HG03039 (cell line): ENCODE results near the gene SHISA4.
"Not testable (repeated sequence)": the region's sequence is repeated elsewhere in the genome, so short reads cannot be mapped to it uniquely, and the experiment has no call there.

Source experiments
- ATAC-seq: cut with Tn5 transposase; IDR thresholded peaks from one replicate; pipeline ENCODE4 v1.9.1; 2021; ENCODE audit warnings: mild to moderate bottlenecking, moderate library complexity; ENCODE audit not compliant: unreplicated experiment

Gene SHISA4

GRCh38 chr1:201925301-201925567 is 36.5 kb downstream of the SHISA4 start:
- no peak for ATAC-seq

GRCh38 chr1:201925981-201926645 is 37.4 kb downstream of the SHISA4 start:
- ATAC-seq: no peak

GRCh38 chr1:201928266-201928665 is 39.6 kb downstream of the SHISA4 start:
- no peak for ATAC-seq

GRCh38 chr1:201930137-201930536 is 41.4 kb downstream of the SHISA4 start:
- ATAC-seq: no peak

GRCh38 chr1:201930803-201931202 is 42.1 kb downstream of the SHISA4 start:
- ATAC-seq: no peak

GRCh38 chr1:201933840-201934430 is 45.2 kb downstream of the SHISA4 start:
- no peak for ATAC-seq

GRCh38 chr1:201937624-201938213 is 49.0 kb downstream of the SHISA4 start:
- ATAC-seq: no peak

GRCh38 chr1:201938440-201939035 is 49.8 kb downstream of the SHISA4 start:
- no peak for ATAC-seq

GRCh38 chr1:201939148-201939547 is 50.5 kb downstream of the SHISA4 start:
- ATAC-seq: no peak

- ATAC-seq: no peak
Observed at GRCh38 chr1:201939574-201939973, 50.9 kb downstream of the SHISA4 start.

GRCh38 chr1:201940316-201940715 is 51.6 kb downstream of the SHISA4 start:
- ATAC-seq: not testable (repeated sequence)

GRCh38 chr1:201941420-201942128 is 52.9 kb downstream of the SHISA4 start:
- ATAC-seq: no peak

GRCh38 chr1:201942129-201942495 is 53.4 kb downstream of the SHISA4 start:
- ATAC-seq: no peak
